ENCODE measurements around the gene PRMT7. TPM values are rescaled to one million over a fixed set of nuclear protein-coding genes. Genes with fewer than 3 reads are reported as not detected.

PRMT7 gene
- total RNA-seq, 1 experiment from 2014 or later, result 47.5 TPM

DNA sequence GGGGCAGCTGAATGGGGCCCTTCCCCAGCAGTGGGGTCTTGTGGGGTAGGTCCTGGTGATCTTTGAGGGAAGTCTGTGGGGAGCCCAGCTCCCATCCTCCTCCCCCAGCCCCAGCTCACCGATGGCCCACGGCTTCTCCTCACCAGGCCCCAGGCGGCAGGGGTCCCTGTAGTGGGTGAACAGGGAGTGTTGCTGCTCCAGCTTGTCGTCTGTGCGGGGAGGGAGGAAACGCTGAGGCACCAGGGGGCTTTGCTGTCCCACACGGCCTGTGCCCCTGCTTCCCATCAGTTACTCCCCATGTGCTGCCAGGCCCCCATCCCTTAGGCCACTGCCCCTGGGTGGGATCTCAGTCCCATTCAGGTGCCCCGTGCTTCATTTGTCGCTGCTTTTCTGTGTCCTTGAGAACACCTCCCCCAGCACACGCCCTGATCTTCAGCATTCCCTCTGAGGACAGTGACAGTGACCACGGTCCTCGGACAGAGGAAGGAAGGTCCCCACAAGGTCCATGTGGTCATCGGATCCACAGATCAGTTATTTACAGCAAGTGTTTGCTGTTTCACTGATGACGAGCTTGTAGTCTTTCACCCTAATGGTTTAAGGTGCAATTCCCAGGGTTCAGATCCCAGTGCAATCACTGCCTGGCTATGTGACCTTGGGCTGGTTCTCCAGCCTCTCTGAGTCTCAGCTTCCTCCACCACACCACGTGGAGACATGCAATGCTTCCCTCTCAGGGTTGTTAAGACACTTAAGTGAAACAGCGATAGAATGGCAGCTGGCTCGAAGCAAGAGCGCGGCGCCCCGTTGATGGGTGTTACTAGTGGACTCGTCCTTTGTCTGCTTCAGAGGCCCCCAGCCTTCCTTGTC lies 53.1 kb downstream of the PRMT7 start:
- no peak for DNase-seq
- H3F3A ChIP-seq (ENCODE audit: insufficient read depth, low read depth), result no peaks in the 10 kb centered on the region
- no peaks in the 10 kb centered on the region for H4K20me1 ChIP-seq (ENCODE audit: insufficient read depth)
- no peaks in the 10 kb centered on the region for H3K9me2 ChIP-seq (ENCODE audit: insufficient read depth)
- no peaks in the 10 kb centered on the region for H3K4me1 ChIP-seq (replicated peaks; ENCODE audit: insufficient read depth)
- TF ChIP-seq, protein P1, sequence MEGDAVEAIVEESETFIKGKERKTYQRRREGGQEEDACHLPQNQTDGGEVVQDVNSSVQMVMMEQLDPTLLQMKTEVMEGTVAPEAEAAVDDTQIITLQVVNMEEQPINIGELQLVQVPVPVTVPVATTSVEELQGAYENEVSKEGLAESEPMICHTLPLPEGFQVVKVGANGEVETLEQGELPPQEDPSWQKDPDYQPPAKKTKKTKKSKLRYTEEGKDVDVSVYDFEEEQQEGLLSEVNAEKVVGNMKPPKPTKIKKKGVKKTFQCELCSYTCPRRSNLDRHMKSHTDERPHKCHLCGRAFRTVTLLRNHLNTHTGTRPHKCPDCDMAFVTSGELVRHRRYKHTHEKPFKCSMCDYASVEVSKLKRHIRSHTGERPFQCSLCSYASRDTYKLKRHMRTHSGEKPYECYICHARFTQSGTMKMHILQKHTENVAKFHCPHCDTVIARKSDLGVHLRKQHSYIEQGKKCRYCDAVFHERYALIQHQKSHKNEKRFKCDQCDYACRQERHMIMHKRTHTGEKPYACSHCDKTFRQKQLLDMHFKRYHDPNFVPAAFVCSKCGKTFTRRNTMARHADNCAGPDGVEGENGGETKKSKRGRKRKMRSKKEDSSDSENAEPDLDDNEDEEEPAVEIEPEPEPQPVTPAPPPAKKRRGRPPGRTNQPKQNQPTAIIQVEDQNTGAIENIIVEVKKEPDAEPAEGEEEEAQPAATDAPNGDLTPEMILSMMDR (conservative IDR thresholded peaks at IDR 0.05), result no peak
- no peak for TF ChIP-seq EZH2 (IDR thresholded peaks at IDR 0.05; ENCODE audit: low read depth)
- H2AFZ ChIP-seq, result no peak overlapping the region
- POLR2A ChIA-PET (ENCODE audit: unreplicated experiment), result interaction anchor here (0.6 kb wide), 1 partner anchor 101 kb away, joined by 9 read pairs; no protein-coding TSS in a partner anchor
- intact Hi-C loops (cut with micrococcal nuclease; ENCODE audit: unreplicated experiment), result no loop called here
- no peak overlapping the region for H3K27ac ChIP-seq
- CTCF ChIA-PET, result no interaction called here
- no peak overlapping the region for H3K4me2 ChIP-seq
- H3K27me3 ChIP-seq (ENCODE audit: insufficient read depth, low read depth), result no peaks in the 10 kb centered on the region
- no peaks in the 10 kb centered on the region for H3K9me3 ChIP-seq (ENCODE audit: insufficient read depth, low read depth)
- no TSS peak for BruUV-seq (replicated peaks)
- H3K79me2 ChIP-seq (ENCODE audit: low read depth), result no peaks in the 10 kb centered on the region
- H3K4me3 ChIP-seq, result no peak overlapping the region
- no peaks in the 10 kb centered on the region for H3K36me3 ChIP-seq (ENCODE audit: low read depth)

DNA sequence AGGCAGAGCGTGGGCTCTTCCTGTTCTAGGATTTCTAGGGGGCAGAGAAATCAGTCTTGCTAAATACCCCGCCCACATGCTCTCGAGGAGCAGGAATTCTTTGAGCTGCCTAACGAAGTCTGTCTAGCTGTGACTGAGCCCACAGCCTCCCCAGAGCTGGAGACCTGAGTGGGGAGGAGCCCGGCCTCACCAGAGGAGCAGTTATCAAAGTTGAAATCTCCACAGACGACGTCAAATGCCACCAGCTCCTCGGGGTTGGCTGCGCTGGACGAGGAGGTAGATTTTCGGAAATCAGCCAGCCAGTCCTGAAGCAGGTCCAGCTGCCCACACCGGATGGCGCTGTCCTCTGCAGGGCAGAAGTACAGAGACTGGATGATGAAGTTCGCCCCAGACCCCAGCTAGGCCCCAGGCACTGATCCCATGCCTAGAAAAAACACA lies 53.8 kb downstream of the PRMT7 start:
- POLR2A ChIA-PET (ENCODE audit: unreplicated experiment), result interaction anchor here (0.6 kb wide), 1 partner anchor 102 kb away, joined by 9 read pairs; no protein-coding TSS in a partner anchor
- Histone ChIP-seq H3K4me2 (no peak overlapping the region), H3K4me3 (no peak overlapping the region), H3K36me3 (ENCODE audit: low read depth) (no peaks in the 10 kb centered on the region), H3K9me2 (ENCODE audit: insufficient read depth) (no peaks in the 10 kb centered on the region), H3K4me1 (replicated peaks; ENCODE audit: insufficient read depth) (no peaks in the 10 kb centered on the region), H4K20me1 (ENCODE audit: insufficient read depth) (no peaks in the 10 kb centered on the region), H3K27ac (no peak overlapping the region), H3K79me2 (ENCODE audit: low read depth) (no peaks in the 10 kb centered on the region), H3K9me3 (ENCODE audit: insufficient read depth, low read depth) (no peaks in the 10 kb centered on the region), H3F3A (ENCODE audit: insufficient read depth, low read depth) (no peaks in the 10 kb centered on the region), H2AFZ (no peak overlapping the region), H3K27me3 (ENCODE audit: insufficient read depth, low read depth) (no peaks in the 10 kb centered on the region)
- CTCF ChIA-PET, result no interaction called here
- TF ChIP-seq, protein P1 (conservative IDR thresholded peaks at IDR 0.05), result no peak
- no peak for TF ChIP-seq EZH2 (IDR thresholded peaks at IDR 0.05; ENCODE audit: low read depth)
- DNase-seq, result no peak
- BruUV-seq (replicated peaks), result no TSS peak
- intact Hi-C loops (cut with micrococcal nuclease; ENCODE audit: unreplicated experiment), result no loop called here

DNA sequence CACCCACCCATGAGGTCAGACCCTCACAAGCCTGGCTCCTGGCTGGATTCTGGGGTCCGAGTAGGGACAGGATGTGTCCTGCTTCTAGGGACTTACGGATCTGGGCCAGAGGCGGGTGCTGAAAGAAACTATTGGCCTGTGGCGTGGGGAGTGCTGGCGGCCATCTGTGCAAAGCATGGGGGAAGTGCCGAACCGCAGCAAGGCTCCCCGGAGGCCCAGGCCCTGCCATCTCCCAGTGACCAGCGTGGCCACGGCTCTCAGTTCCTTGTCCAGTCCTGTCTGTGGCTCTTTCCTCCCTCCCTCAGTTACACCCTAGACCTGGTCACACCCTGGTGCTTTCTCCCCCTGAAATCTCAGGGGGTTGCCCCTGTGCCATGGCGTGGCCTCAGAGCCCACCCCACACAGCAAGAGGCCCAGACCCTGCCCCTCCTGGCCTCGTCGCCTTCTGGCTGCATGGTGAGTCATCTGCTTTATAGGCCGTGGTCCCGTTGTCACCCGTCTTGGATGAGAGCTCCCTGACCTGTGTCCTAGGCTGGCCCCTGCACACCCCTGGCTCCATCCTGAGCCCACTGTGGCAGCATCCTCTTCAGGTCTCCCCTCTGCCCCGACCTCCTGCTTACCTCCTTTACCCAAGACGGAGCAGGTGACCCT lies 54.5 kb downstream of the PRMT7 start:
- TF ChIP-seq EZH2 (IDR thresholded peaks at IDR 0.05; ENCODE audit: low read depth), result no peak
- TF ChIP-seq, protein P1 (conservative IDR thresholded peaks at IDR 0.05), result no peak
- DNase-seq, result no peak
- Histone ChIP-seq H3K9me3 (ENCODE audit: insufficient read depth, low read depth) (no peaks in the 10 kb centered on the region), H3F3A (ENCODE audit: insufficient read depth, low read depth) (no peaks in the 10 kb centered on the region), H3K79me2 (ENCODE audit: low read depth) (no peaks in the 10 kb centered on the region), H3K36me3 (ENCODE audit: low read depth) (no peaks in the 10 kb centered on the region), H3K9me2 (ENCODE audit: insufficient read depth) (no peaks in the 10 kb centered on the region), H3K27ac (no peak overlapping the region), H3K4me2 (no peak overlapping the region), H3K27me3 (ENCODE audit: insufficient read depth, low read depth) (no peaks in the 10 kb centered on the region), H2AFZ (no peak overlapping the region), H3K4me3 (no peak overlapping the region), H4K20me1 (ENCODE audit: insufficient read depth) (no peaks in the 10 kb centered on the region), H3K4me1 (replicated peaks; ENCODE audit: insufficient read depth) (no peaks in the 10 kb centered on the region)
- BruUV-seq (replicated peaks), result no TSS peak
- POLR2A ChIA-PET (ENCODE audit: unreplicated experiment), result no interaction called here
- CTCF ChIA-PET, result no interaction called here
- intact Hi-C loops (cut with micrococcal nuclease; ENCODE audit: unreplicated experiment), result no loop called here
